OCI-M1 (cell line): ENCODE data around the gene EPDR1.
"Not testable (repeated sequence)": the region's sequence is repeated elsewhere in the genome, so short reads cannot be mapped to it uniquely, and the experiment has no call there.

Experiments
- DNase-seq: peaks from one replicate; lab custom pipeline; 2025; lab: John Stamatoyannopoulos, UW

The EPDR1 gene

DNA sequence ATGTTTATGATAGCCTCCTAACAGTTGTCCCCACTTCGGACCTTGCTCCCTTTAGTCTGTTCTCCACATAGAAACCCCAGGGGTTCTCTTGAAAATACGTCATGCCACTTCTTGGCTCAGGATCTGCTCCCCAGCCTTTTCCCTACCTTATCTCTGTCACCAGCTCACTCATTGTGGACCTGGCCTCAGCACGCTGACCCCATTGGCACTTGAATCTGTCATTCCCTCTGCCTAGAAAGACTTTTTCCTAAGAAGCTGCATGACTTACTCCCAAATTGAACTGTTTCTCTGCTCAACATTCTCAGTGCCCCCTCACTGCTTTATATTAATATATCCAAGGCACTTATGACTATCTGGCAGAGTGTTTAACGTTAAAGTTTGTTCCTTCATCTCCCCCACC, 8.4 kb downstream of the EPDR1 start:
- no peak for DNase-seq

DNA sequence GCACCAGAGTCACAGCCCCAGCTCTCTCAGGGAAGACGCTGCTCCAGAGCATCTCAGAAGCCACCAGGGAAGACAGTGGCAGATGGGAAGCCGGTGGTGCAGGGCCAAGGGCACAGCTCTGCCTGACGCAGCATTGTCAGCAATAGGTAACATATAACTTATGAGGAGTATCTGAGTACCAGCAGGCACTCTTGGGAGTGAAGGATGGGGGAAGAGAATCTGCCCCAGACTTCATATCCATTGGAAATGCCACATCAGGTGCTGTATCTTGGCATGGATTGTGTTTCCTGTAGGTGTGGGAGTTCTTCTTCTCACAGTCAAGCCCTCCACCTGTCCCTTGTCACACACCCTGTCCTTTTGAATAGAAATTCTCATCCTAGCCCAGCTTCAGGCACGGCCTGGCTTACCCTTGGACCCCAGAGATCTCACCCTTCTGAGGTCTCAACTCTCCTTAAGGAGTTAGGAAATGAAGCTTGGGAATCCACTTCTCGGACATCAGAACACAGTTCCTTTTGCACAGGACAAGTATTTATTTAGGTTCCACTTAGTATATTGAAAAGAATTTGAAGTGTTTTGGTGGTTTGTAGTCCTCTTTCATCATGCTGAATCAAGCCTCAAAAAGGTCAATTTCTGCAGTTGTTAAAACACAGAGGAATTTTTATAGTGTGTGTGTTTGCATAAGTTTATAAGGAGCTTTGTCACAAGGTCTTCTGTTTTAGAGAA, 9.9 kb downstream of the EPDR1 start:
- no peak for DNase-seq

GRCh38 chr7:37932543-37932942, 12.1 kb downstream of the EPDR1 start:
- no peak for DNase-seq

DNA sequence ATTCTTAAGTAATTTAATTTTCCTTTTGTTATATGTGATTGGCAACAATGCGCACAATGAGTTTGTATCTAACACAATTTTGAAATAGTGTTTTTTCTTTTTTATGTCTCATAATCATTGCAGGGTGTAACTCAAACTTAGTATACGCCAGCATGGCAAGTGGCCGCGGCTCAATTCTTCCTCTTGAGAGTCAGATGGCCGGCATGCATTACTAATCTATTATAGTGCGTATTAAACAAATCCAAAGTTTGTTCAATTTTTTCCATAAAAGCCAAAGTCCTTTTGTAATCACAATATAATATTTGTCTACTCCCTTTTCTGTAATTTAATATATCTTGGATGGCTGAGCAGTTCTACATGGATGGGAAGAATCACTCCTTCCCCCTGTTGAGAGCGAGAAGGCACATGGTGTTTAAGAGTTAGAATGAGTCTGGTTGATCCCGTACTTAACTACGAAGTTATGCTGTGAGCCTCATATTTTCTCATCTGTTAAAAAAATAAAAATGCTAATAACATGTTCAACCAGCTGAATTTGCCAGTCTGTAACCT, 12.7 kb downstream of the EPDR1 start:
- DNase-seq = no peak

GRCh38 chr7:37942934-37943610, 22.6 kb downstream of the EPDR1 start:
- DNase-seq = no peak

GRCh38 chr7:37943905-37944736, 23.7 kb downstream of the EPDR1 start:
- no peak for DNase-seq

- DNase-seq = no peak
Observed at GRCh38 chr7:37944737-37945054, 24.3 kb downstream of the EPDR1 start.

DNA sequence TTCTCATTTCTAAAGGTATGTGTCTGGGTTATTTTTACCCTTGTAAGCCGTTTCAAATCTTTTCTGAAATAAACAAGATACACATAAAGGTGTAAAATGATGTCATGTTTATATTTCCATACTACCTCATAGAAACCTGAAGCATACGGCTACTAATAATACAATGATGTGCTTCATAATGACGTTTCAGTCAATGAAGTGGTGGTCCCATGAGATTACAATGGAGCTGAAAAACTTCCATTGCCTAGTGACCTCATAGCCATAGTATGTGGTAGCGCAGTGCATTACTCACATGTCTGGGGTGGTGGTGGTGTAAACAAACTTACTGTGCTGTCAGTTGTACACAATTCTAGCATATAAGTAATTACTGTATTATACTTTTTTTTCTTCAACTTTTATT, 24.9 kb downstream of the EPDR1 start:
- no peak for DNase-seq

- DNase-seq = no peak
Observed at GRCh38 chr7:37947138-37947940, 26.9 kb downstream of the EPDR1 start.

GRCh38 chr7:37947941-37948210, 27.4 kb downstream of the EPDR1 start:
- DNase-seq = no peak

GRCh38 chr7:37952240-37952639, 31.8 kb downstream of the EPDR1 start:
- DNase-seq = no peak

- not testable (repeated sequence) for DNase-seq
Observed at GRCh38 chr7:37954217-37954616, 33.8 kb downstream of the EPDR1 start.

DNA sequence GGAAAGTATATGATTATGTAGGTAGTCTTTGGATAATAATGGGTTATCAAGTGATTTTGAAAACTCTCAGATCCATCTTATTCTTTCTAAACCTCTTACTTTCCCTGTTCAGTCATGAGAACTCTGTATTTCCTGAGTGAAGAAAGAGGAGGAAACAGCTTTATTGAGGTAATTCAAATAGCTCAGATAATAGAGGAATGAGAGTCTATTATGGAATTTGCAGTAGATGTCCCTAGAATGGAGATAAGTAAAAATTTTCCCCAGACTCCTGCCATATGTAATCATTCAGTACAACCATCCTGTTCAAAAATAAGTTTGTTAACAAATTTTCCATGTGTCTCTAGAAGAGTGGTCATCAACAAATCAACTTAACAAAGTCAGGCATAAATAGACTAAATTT, 36.4 kb downstream of the EPDR1 start:
- DNase-seq = no peak

DNA sequence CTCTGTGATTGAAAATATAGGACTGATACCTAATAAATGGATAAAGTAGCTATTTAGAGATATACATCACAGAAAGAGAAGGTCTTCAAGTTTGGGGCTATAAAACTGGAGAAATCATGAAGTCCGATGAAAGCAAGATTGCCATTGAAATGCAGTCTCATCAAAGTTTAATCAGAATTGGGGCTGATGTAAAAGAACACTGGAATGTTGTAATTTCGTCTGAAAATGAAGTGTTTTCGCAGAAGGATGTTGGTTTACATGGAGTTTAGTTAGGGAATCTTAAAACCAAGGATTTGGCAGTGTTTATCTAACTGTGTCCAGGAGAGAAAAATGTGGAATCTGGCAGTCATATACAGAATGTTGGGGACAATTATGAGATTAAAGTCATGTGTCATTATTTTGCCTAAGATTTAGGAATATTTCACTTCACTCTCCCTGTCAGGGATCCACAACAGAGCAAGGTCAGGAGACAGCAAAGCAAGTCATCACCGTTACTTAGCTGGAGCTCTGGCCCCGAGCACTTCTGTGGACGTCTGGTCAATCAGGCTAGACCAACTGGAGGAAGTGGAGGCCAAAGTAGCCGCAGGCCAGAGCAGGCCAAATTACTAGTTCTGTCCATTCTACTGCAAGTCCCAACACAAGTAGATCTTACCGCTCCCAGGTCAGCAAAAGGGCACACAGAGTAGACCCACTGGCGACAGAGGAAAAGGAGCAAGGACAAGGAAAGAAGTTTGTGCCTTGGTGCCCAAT, 37.0 kb downstream of the EPDR1 start:
- no peak for DNase-seq

DNA sequence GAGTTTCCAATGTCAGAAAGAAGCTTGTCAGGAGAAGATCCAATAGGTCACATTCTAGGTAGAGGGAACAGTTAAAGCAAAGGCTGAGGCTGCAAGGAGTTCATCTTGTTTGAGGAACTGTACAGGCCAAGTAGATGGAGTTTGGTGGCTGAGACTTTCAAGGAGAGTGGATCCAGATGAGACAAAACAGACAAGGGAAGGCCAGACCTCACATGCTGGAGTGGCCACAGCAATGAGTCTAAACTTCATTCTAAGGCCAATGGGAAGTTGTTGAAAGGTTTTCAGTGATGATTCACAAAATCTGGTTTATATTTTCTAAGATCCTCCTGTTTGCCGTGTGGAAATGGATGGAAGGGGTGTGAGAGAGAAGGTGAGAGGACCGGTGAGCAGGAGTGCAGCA, 40.0 kb downstream of the EPDR1 start:
- DNase-seq = no peak

DNA sequence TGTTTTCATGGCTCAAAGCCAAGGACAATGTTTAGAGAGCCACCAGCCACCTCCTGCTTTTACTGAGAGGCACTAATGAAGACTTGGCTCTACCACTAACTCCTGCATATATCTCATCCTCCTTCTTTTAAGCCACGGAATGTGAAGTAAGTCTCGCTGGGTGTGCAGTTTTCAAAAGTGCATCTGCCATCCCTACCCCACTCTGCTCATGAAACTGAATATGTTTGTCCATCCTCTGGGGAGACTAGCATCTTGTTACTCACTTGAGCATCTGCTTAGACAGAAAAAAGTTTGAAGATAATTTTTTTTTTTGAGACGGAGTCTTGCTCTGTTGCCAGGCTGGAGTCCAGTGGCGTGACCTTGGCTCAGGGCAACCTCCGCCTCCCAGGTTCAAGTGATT, 40.8 kb downstream of the EPDR1 start:
- DNase-seq = no peak

DNA sequence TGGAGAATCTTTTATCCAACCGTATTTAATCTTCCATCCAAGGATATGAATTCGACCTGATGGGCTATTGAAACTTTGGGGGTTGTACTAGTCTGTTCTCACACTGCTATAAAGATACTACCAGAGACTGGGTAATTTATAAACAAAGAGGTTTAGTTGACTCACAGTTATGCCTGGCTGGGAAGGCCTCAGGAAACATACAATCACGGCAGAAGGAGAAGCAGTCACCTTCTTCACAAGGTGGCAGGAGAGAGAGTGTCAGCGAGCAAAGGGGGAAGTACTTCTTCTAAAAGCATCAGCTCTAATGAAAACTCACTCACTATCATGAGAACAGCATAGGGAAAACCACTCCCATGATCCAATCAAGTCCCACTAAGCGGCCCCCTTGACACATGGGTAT, 43.8 kb downstream of the EPDR1 start:
- no peak for DNase-seq

DNA sequence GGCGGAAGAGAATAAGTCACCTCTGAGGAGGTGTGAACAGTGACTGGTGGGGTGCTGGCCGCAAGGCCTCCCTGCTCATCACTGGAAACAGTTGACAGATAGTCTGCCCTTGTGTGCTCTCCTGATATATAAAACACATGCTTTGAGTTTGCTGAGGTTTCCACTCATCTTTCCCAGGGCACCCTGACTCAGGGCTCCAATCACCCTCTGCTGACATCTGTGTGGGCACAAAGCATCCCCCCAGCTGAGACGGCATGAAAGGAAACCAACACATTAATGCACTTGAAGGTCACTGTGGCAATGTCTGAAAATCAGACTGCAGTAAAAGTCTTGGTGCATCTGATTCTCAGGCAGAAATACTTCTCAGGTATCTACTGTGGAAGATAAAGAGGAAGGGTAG, 49.8 kb downstream of the EPDR1 start:
- no peak for DNase-seq

- DNase-seq = no peak
Observed at GRCh38 chr7:37971491-37971890, 51.1 kb downstream of the EPDR1 start.

- DNase-seq = peak; percentile 21
Observed at GRCh38 chr7:37973915-37974314, 53.5 kb downstream of the EPDR1 start.

GRCh38 chr7:37974711-37975110, 54.3 kb downstream of the EPDR1 start:
- DNase-seq = no peak

DNA sequence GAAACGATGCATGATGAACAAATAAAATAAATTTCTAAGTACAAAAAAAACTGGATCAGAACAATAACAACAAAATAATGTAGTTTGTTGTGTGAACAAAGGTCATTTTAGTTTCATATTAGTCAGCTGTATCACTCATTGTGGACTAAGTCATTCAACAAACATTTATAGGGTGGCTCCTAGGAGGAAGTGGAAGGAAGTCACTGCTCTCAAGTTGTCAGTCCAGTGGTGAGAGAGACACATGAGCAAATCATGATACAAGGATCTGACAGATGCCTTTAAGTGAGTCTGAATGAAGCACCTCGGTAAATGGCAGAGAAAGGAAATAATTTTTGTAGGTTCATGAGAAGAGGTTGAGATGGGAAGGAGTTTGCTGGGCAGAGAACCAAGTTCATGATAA, 56.8 kb downstream of the EPDR1 start:
- peak; percentile 11 for DNase-seq
